ENCODE results near the gene CAMP.
A peak's percentile ranks its signal among the peaks of the same experiment; 100 is the strongest.
"Not testable (repeated sequence)": the region's sequence is repeated elsewhere in the genome, so short reads cannot be mapped to it uniquely, and the experiment has no call there.

The CAMP gene, protein sequence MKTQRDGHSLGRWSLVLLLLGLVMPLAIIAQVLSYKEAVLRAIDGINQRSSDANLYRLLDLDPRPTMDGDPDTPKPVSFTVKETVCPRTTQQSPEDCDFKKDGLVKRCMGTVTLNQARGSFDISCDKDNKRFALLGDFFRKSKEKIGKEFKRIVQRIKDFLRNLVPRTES

DNA sequence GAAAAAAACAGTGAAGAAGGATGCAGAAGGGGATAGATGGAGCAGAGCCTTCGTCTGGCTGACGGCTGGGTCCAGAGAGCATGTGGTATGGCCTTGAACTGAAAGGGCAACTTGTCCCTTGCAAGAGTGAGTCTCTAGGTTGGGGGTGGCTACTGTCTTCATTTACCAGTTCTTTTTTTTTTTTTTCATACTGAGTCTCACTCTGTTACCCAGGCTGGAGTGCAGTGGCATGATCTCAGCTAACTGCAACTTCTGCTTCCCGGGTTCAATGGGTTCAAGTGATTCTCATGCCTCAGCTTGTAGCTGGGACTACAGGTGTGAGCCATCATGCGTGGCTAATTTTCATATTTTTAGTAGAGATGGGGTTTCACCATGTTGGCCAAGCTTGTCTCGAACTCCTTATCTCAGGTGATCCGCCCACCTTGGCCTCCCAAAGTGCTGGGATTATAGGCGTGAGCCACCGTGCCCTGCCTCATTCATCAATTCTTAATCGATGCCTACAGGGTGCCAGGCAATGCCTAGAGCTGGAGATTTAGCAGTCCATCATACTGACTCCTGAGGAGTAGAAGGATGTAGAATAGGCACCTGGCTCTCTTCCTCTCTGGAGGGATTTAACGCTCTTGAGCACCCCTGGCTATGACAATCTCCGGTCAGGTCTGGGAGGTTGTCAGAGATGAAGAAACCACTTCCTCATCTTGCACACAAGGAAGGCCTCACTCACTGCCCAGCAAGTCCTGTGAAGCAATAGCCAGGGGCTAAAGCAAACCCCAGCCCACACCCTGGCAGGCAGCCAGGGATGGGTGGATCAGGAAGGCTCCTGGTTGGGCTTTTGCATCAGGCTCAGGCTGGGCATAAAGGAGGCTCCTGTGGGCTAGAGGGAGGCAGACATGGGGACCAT, at the start of gene CAMP:
CAMP (plus strand) TSS at position 880 of the 898 bp plus-strand sequence; CDS start at position 897, 17 bp downstream.
- DNase-seq = peak; percentile 25

GRCh38 chr3:48178072-48178471, 45.2 kb upstream of the CAMP start:
- no peak for DNase-seq

DNA sequence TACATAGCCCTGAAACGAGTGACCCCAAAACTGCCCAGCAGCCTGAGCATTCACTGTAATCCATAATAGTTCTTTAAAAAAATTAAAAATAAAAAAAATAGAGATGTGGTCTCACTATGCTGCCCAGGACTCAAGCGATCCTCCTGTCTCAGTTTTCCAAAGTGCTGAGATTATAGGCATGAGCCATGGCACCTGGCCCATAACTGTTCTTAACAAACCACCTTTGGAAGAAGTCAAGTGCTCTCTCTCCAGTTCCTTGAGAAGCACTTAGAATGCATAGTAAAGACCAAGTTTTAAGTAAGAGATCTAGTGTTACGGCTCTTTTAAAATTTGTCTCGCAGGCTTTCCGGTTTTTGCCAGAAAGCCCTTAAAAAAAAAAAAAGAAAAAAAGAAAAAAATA, 43.3 kb upstream of the CAMP start:
- no peak for DNase-seq

DNA sequence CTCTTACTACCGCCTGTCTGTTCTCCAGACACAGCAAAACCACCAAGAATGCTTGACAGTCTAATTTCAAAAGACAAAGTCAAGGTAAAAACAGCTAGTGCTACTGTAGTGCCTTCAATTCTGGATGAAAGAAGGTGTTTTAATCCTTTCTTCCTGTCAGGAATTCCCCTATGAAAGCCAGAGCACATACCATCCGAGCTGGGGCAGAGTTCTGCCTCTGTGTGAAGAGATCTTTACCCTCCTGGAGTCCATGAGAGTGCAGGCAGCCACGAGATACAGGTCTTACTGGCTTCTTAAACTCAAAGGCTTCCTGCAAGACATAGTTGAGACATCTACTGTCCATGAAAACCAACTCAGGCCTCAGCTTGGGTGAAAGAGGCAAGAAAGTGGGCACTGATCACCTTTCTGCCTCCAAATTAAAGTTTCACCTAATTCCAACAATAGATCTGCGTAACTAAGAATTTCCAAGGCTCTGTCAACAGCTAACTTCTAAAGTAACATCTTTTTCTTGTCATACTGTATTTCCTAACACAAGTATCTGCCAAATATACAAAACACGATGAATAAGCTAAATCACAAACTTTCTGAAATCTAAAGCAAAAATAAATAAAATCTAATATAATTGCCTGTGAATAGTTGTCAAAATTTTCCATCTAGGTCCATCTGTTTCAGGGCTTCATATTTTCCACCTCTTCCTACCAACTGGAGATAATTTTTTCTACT, 42.6 kb upstream of the CAMP start:
- DNase-seq = no peak

DNA sequence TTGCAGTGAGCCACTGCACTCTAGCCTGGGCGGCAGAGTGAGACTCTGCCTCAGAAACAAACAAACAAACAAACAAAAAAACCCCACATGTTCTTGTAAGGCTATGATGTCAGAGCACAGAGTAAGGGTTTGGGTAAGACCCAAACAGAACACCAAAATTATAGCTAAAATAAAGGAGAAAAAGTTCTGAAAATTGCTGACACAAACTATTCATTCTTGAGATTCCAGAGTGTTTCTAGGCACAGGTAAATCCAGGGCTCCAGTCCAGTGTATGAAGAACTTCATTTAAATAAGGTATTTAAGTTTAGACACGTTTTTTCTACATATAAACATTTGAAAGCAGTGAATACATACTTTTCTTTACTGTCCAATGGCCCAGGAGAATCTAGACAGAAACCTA, 39.0 kb upstream of the CAMP start:
- DNase-seq = no peak

GRCh38 chr3:48185129-48185528, 38.2 kb upstream of the CAMP start:
- no peak for DNase-seq

DNA sequence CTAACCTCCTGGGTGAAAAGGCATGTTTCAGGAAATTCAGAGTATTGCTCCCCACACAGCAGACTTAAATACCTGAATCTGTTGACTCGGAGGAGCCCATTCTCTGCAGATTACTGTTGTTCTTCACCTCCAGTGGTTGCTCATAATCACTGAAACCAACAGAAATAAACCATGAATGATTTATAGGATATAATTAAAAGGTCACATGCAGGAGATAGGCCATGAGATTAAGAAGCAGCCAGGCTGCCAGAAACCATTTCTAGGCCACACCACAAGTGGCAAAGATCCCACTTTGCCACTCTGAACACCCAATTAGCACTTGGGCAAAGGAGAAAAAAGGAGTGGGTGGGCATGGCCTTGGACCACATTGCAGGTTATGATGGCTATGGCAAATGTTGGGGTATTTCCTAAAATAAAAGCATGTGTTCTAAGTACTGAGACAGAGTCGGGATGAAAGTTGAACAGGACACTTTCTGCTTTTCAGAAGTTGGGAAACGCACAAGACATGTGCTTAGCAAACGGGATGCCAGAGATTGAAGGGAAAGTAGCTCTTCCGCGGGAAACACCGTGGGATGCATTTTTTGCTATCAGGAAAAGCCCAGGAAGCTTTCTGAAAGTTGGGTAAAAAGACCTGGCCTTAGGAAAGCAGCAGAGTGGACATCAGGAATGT, 36.5 kb upstream of the CAMP start:
- peak; percentile 5 for DNase-seq

DNA sequence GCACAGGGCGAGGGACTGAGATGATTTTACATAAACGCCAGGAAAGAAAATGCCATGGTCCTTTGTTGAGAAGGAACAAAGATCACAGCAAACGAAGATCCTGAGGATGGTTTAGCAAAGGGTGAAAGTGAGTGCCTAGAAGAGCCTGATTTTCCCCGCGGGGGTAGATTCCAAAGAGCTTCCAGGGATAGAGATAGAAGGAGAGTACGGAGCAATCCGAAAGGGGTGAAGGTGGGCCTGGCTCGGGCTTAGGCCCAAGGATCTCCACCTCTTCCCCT, 36.1 kb upstream of the CAMP start:
- DNase-seq = no peak

DNA sequence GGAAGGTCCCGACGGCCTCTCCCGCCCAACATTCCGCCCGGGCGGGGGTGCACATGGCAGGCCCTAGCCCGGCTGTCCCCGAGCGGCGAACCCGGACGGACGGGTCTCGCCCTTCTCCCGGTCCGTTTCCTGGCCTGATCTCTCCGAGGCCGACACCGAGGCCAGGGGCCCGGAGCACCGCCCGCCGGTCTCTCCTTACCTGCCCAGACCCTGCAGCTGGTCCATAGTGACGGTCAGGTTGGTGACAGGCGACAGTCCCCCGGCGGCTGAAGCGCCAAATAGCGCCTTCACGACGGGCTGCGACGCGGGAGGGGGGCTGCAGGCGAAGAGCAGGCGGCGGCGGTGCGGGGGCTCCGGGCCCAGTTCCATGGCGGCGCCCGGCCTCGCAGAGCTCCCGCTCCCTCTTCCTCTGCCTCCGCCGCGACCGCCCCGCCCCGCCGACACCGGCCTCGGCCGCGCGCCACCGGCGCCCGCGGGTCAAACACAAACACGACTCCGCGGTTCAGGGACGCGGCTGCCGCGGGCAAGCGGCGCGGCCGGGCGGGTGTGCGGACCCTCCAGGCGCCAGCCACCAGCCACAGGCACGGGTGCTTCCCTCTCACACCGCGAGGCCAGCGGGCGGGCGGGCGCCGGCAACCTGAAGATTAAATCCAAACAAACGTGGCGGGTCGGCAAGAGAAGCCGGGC, 35.6 kb upstream of the CAMP start:
- DNase-seq = peak; percentile 4

DNA sequence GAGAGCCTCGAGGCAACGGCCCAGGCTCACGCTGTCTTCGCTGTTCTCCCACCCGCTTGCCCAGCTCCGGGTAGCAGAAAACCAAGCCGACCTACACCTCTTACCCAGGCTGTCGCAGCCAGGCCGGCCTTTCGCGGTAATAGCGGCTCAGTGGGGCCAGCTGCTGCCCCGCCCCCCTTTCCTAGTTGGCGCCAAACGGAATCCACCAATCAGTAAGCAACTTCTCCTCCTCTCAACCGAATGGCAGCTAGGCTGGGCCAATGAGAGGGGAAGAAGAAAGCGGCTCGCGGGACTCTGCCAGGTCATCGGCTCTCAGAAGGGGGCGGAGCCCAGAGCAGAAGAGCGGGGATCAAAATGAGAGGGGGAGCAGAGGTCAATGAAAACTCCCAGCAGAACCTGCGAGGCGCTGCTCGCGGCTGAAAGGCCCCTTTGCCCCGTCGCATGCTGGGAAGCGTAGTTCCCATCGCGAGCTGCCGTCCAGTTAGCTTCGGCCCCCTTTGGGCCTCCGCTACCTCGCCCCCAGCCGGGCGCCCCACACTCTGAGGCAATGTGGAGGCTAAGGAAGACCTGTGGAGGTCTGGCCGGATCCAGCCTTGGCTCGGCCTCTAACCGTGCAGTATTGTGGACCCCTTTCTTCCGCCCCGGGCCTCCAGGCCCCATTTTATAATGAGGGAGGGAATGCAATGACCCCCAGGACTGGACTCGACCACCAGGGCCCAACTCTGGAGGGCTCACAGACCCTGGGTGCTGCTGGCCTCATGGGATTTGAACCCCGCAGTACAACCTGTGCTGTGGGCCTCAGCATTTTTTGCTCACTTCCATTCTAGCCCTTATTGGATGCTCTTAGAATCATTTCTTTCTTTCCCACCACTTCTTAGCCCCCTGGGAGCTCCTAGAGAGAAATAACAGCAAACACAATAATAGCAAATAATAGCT, 34.8 kb upstream of the CAMP start, which contains the start of gene CDC25A:
CDC25A (minus strand) TSS at position 152 of the 936 bp plus-strand sequence. CDS start 470 bp downstream, outside the sequence.
- peak; percentile 99 for DNase-seq

GRCh38 chr3:48189321-48189720, 34.0 kb upstream of the CAMP start:
- no peak for DNase-seq

GRCh38 chr3:48190911-48191310, 32.4 kb upstream of the CAMP start:
- no peak for DNase-seq

- DNase-seq = peak; percentile 60
Measured at GRCh38 chr3:48194446-48195071, 28.7 kb upstream of the CAMP start.

- no peak for DNase-seq
Measured at GRCh38 chr3:48196611-48197010, 26.7 kb upstream of the CAMP start.

- DNase-seq = no peak
Measured at GRCh38 chr3:48199117-48199516, 24.2 kb upstream of the CAMP start.

GRCh38 chr3:48202632-48203031, 20.7 kb upstream of the CAMP start:
- no peak for DNase-seq

DNA sequence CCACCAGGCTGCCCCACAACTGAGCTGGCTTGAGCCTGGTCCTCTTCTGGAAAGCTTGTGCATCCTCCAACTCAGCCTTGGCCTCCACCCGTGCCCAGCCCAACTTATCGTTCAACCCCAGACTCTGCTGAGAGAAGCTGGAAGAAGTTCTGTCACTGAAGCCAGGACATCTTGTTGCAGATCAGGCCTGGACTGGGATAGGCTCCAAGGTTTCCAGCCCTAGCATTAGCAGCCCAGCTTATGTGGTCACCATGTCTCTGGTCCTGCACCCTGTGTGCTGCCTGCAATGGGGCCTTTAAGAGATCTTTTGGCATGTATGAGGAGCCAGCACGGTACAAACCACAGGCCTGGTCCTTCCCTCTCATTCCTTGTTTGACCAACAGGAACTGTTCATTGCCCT, 15.2 kb upstream of the CAMP start:
- DNase-seq = no peak

DNA sequence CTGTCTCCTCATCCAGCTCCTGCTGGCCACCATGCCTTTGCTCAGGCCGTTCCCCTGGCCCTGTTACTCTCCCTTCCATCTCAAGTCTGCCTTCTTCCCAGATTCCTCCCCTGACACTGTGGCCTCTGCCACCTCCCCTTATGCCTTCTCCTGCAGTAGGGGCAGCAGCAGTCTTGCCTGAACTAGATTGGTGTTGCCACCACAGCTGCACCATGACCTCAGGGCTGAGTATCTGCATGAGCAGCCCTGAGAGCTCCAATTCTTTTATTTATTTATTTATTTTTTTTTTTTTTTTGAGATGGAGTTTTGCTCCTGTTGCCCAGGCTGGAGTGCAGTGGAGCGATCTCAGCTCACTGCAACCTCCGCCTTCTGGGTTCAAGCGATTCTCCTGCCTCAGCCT, 13.8 kb upstream of the CAMP start:
- DNase-seq = no peak

GRCh38 chr3:48210534-48210933, 12.8 kb upstream of the CAMP start:
- DNase-seq = not testable (repeated sequence)

DNA sequence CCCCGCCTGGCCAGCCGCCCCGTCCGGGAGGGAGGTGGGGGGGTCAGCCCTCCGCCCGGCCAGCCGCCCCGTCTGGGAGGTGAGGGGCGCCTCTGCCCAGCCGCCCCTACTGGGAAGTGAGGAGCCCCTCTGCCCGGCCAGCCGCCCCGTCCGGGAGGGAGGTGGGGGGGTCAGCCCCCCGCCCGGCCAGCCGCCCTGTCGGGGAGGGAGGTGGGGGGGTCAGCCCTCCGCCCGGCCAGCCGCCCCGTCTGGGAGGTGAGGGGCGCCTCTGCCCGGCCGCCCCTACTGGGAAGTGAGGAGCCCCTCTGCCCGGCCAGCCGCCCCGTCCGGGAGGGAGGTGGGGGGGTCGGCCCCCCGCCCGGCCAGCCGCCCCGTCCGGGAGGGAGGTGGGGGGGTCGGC, 11.5 kb upstream of the CAMP start:
- not testable (repeated sequence) for DNase-seq

DNA sequence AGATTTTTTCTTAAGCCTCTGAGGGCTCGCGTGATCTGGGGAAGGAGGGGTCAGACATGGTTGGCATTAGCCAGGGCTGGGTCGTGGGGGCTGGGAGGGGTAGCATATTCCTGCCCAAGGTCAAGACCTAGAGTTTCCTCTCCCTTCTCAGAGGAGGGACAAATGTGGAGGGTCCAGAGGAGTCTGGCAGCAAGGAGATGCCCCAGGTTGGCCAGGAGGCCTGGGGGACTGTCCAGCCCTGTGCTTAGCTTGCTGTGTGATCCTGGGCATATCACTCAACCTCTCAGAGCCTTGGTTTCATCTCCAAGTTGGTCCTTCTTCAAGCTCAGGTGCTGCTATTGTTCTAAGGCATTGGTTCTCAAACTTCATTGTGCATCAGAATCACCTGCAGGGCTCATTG, 9.1 kb upstream of the CAMP start:
- no peak for DNase-seq

Data from fibroblast of upper back skin (primary cell).